ENCODE data around the gene AIFM1.

- TF ChIP-seq CTCF (IDR thresholded peaks at IDR 0.05) (no peak), POLR2A (IDR thresholded peaks at IDR 0.05) (no peak)
Observed at GRCh38 chrX:130083107-130083490, 82.5 kb downstream of the AIFM1 start.

All from lower leg skin (tissue), 3 donors.